GM21526 (cell line): Measurements from ENCODE around the gene SEMA3F.

ENCODE experiments used
- ATAC-seq: cut with Tn5 transposase; IDR thresholded peaks from one replicate; pipeline ENCODE4 v1.9.1; 2021; ENCODE audit warnings: moderate library complexity; ENCODE audit not compliant: unreplicated experiment, low FRiP score

The SEMA3F gene

GRCh38 chr3:50190936-50191660 lies 36.0 kb downstream of the SEMA3F start, which contains the start of gene GNAT1:
GNAT1 (plus strand) TSS chr3:50191610; CDS start chr3:50191726, 116 bp downstream.
- ATAC-seq: no peak

- ATAC-seq: no peak
Observed at GRCh38 chr3:50192124-50192523, 37.0 kb downstream of the SEMA3F start.

GRCh38 chr3:50192689-50193141 lies 37.6 kb downstream of the SEMA3F start:
- ATAC-seq: no peak

GRCh38 chr3:50193286-50193685 lies 38.2 kb downstream of the SEMA3F start:
- ATAC-seq: no peak

GRCh38 chr3:50193746-50194127 lies 38.6 kb downstream of the SEMA3F start:
- ATAC-seq: no peak

- ATAC-seq: no peak
Observed at GRCh38 chr3:50194128-50194902, 39.2 kb downstream of the SEMA3F start.

- no peak for ATAC-seq
Observed at GRCh38 chr3:50194903-50195500, 39.9 kb downstream of the SEMA3F start.

GRCh38 chr3:50195501-50196252 lies 40.6 kb downstream of the SEMA3F start:
- ATAC-seq: no peak

- ATAC-seq: no peak
Observed at GRCh38 chr3:50196253-50196801, 41.2 kb downstream of the SEMA3F start.

GRCh38 chr3:50201573-50202315 lies 46.6 kb downstream of the SEMA3F start:
- no peak for ATAC-seq

GRCh38 chr3:50202353-50203112 lies 47.4 kb downstream of the SEMA3F start:
- ATAC-seq: no peak

GRCh38 chr3:50203113-50203808 lies 48.1 kb downstream of the SEMA3F start:
- ATAC-seq: no peak

- ATAC-seq: no peak
Observed at GRCh38 chr3:50203809-50204803, 49.0 kb downstream of the SEMA3F start.

- no peak for ATAC-seq
Observed at GRCh38 chr3:50204804-50205412, 49.8 kb downstream of the SEMA3F start, which contains the start of gene SLC38A3. SLC38A3 (plus strand) TSS chr3:50205271; CDS start chr3:50214200, 8,929 bp downstream.

- ATAC-seq: no peak
Observed at GRCh38 chr3:50205413-50206276, 50.5 kb downstream of the SEMA3F start.
